ENCODE data around the gene SH3BP5L. TPM values are rescaled to one million over a fixed set of nuclear protein-coding genes. Genes with fewer than 3 reads are reported as not detected.

Gene SH3BP5L
- total and polyA plus RNA-seq, 2 of the 4 experiments (the other 2 are of a cell fraction), result 23.3 to 35.9 TPM

DNA sequence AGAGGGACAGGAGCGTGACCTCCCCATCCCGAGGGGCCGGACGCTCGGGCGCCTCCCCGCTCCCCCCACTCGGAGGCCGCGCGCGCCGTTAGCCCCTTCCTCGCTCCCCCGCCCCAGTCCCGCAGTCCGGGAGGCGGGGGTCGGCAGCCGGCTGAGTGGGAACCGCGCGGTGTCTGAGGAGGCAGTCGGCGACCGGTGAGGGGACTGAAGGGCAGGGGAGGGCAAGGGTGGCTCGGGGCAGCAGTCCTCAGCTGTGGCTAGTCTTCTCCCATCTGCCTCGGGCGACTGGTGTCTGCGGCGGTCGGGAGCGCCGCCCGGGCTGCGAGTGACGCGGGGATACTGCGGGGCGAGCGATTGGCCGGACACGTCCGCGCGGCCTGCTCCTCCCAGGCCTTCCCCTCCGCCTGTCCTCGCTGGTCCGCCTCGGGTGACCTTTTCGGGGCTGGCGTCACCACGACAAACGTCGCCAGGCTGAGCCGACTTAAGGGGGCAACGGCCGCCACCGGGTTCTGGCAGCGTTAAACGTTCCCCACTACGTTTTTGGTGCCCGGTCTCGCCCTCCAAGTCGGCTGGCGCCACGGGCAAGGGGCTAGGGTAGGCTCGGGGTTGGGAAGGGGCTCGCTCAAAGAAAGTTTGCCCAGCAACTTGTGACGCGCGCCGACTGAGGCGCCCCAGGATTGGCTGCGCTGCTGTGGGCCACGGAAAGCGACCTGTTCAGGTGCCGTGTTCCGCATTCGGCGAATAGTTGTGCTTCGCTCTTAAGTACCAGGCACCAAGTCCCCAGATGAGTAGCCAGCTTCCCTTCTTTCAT is 12.8 kb upstream of the SH3BP5L start:
- ChIA-PET CTCF (interaction anchor here (0.9 to 1.5 kb wide), 2 partner anchors 13 to 20 kb away, joined by 3 to 6 read pairs; partner anchors contain the start of genes SH3BP5L and ZNF692), POLR2A (ENCODE audit: unreplicated experiment) (interaction anchor here (0.5 to 0.8 kb wide), 2 partner anchors 19 to 20 kb away, joined by 4 to 13 read pairs; partner anchors contain the start of gene ZNF692)
- peak overlapping the region; percentile 90 for H3K9ac ChIP-seq (ENCODE audit: low read depth, low read length)
- 0 out of 2 replicates have a peak overlapping the region, but pooled peaks have one; percentile 43 for H2BK20ac ChIP-seq (ENCODE audit: low read depth, low read length)
- no peaks in the 10 kb centered on the region for H3K9me3 ChIP-seq (ENCODE audit: control insufficient read depth, insufficient read depth, low read length)
- H3K14ac ChIP-seq (replicated peaks; ENCODE audit: low read depth, low read length), result peak overlapping the region; percentile 95
- in situ Hi-C loops (cut with MboI; ENCODE audit: low sequenced_read_pairs) (no loop called here), dilution Hi-C loops (cut with HindIII; ENCODE audit: low sequenced_read_pairs, unreplicated experiment) (no loop called here), intact Hi-C loops (cut with micrococcal nuclease) (loop anchor here (1.0 kb wide), 1 partner anchor 35 kb away; no protein-coding TSS in a partner anchor)
- peak overlapping the region; percentile 90 for H3K4ac ChIP-seq (ENCODE audit: low read depth, low read length)
- ATAC-seq (ENCODE audit: low read depth) (peak; percentile 78), DNase-seq (peak; percentile 80)
- peaks cover 28 to 39% of the 10 kb centered on the region in 2 experiments for H3K79me1 ChIP-seq (ENCODE audit: low read depth in 1 of 2, low read length in 2 of 2)
- H2BK5ac ChIP-seq (ENCODE audit: low read depth, low read length, poor library complexity, severe bottlenecking), result peak overlapping the region; percentile 96
- peak overlapping the region; percentile 62; the same call in 2 of the 3 replicates for H2BK15ac ChIP-seq (ENCODE audit: low read depth, low read length)
- H3K4me1 ChIP-seq (ENCODE audit: control insufficient read depth, insufficient read depth, low read length), result peaks cover 10% of the 10 kb centered on the region
- peak overlapping the region; percentile 96 for H2AK9ac ChIP-seq (replicated peaks; ENCODE audit: low read depth, low read length, poor library complexity)
- H3K18ac ChIP-seq (ENCODE audit: low read depth, low read length), result peak overlapping the region; percentile 75; the same call in 1 of the 2 replicates
- peak overlapping the region; percentile 89 for H3K4me3 ChIP-seq (ENCODE audit: insufficient read depth, low read depth, low read length)
- H3K56ac ChIP-seq (ENCODE audit: extremely low read depth, insufficient read depth, low read length), result 0 out of 2 replicates have a peak overlapping the region, but pooled peaks have one; percentile 43
- H3K27ac ChIP-seq (ENCODE audit: insufficient read depth, low read length), result peak overlapping the region; percentile 97
- peak overlapping the region; percentile 83; the same call in 1 of the 2 replicates for H3K23ac ChIP-seq (ENCODE audit: low read depth, low read length)
- BruUV-seq (replicated peaks), result no TSS peak
- H3K36me3 ChIP-seq (ENCODE audit: control insufficient read depth, insufficient read depth, low read length), result no peaks in the 10 kb centered on the region
- no peaks in the 10 kb centered on the region for H4K20me1 ChIP-seq (ENCODE audit: insufficient read depth, low read length)
- H2BK120ac ChIP-seq (ENCODE audit: low read depth, low read length), result peak overlapping the region; percentile 89
- H2AFZ ChIP-seq (replicated peaks; ENCODE audit: low read length, poor library complexity), result peak overlapping the region; percentile 99
- no peaks in the 10 kb centered on the region for H3K9me1 ChIP-seq (ENCODE audit: insufficient read depth, low read length)
- peak overlapping the region; percentile 82 for H4K5ac ChIP-seq (ENCODE audit: low read depth, low read length)
- 1% methylated on average over 22 of the region's 82 CpGs; no CpG with 5 or more reads in 1 of the 2 experiments for WGBS, 2 experiments (ENCODE audit: extremely low coverage in 2 of 2, insufficient read length in 1 of 2)
- peak overlapping the region; percentile 94 for H3K4me2 ChIP-seq (ENCODE audit: low read depth, low read length)
- peak overlapping the region; percentile 57 for H4K91ac ChIP-seq (ENCODE audit: insufficient read depth, low read depth, low read length)
- H4K8ac ChIP-seq (ENCODE audit: low read depth in 2 of 2, low read length in 2 of 2), result peak overlapping the region; percentile 64 to 95
- H2AK5ac ChIP-seq (ENCODE audit: low read depth, low read length), result peak overlapping the region; percentile 85
- H3K27me3 ChIP-seq (ENCODE audit: control insufficient read depth, insufficient read depth, low read length), result no peaks in the 10 kb centered on the region
- TF ChIP-seq BHLHE40 (IDR thresholded peaks at IDR 0.05; ENCODE audit: low read depth, low read length) (no peak), FOS (IDR thresholded peaks at IDR 0.05; ENCODE audit: low read depth, low read length) (no peak), CEBPB (IDR thresholded peaks at IDR 0.05; ENCODE audit: low read depth, low read length) (no peak), RAD21 (IDR thresholded peaks at IDR 0.05; ENCODE audit: low read length) (no peak), MAZ (IDR thresholded peaks at IDR 0.05; ENCODE audit: borderline replicate concordance, low read depth, low read length) (no peak), MXI1 (IDR thresholded peaks at IDR 0.05; ENCODE audit: borderline replicate concordance, low read depth, low read length) (no peak; the same call in 1 of the 2 replicates), MAFK (IDR thresholded peaks at IDR 0.05; ENCODE audit: low read depth, low read length) (no peak), RCOR1 (IDR thresholded peaks at IDR 0.05; ENCODE audit: insufficient replicate concordance, low read length) (no peak), NFE2L2 (IDR thresholded peaks at IDR 0.05; ENCODE audit: low read depth, low read length) (no peak), POLR2A (IDR thresholded peaks at IDR 0.05; ENCODE audit: low read depth, low read length) (peak; percentile 96)
- TF ChIP-seq, protein P1, sequence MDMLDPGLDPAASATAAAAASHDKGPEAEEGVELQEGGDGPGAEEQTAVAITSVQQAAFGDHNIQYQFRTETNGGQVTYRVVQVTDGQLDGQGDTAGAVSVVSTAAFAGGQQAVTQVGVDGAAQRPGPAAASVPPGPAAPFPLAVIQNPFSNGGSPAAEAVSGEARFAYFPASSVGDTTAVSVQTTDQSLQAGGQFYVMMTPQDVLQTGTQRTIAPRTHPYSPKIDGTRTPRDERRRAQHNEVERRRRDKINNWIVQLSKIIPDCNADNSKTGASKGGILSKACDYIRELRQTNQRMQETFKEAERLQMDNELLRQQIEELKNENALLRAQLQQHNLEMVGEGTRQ (IDR thresholded peaks at IDR 0.05; ENCODE audit: low read depth, low read length), result no peak
- TF ChIP-seq, protein P2, sequence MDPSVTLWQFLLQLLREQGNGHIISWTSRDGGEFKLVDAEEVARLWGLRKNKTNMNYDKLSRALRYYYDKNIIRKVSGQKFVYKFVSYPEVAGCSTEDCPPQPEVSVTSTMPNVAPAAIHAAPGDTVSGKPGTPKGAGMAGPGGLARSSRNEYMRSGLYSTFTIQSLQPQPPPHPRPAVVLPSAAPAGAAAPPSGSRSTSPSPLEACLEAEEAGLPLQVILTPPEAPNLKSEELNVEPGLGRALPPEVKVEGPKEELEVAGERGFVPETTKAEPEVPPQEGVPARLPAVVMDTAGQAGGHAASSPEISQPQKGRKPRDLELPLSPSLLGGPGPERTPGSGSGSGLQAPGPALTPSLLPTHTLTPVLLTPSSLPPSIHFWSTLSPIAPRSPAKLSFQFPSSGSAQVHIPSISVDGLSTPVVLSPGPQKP (IDR thresholded peaks at IDR 0.05; ENCODE audit: borderline replicate concordance, low read depth, low read length), result no peak
- TF ChIP-seq, protein P3, sequence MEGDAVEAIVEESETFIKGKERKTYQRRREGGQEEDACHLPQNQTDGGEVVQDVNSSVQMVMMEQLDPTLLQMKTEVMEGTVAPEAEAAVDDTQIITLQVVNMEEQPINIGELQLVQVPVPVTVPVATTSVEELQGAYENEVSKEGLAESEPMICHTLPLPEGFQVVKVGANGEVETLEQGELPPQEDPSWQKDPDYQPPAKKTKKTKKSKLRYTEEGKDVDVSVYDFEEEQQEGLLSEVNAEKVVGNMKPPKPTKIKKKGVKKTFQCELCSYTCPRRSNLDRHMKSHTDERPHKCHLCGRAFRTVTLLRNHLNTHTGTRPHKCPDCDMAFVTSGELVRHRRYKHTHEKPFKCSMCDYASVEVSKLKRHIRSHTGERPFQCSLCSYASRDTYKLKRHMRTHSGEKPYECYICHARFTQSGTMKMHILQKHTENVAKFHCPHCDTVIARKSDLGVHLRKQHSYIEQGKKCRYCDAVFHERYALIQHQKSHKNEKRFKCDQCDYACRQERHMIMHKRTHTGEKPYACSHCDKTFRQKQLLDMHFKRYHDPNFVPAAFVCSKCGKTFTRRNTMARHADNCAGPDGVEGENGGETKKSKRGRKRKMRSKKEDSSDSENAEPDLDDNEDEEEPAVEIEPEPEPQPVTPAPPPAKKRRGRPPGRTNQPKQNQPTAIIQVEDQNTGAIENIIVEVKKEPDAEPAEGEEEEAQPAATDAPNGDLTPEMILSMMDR (conservative IDR thresholded peaks at IDR 0.05; ENCODE audit: low read depth, low read length), result no peak

All from IMR-90 (cell line).